ENCODE measurements around the gene ETS1. TPM values are rescaled to one million over a fixed set of nuclear protein-coding genes. Genes with fewer than 3 reads are reported as not detected.

ETS1 gene
- total RNA-seq, 1 experiment from 2014 or later: 29.9 TPM

DNA sequence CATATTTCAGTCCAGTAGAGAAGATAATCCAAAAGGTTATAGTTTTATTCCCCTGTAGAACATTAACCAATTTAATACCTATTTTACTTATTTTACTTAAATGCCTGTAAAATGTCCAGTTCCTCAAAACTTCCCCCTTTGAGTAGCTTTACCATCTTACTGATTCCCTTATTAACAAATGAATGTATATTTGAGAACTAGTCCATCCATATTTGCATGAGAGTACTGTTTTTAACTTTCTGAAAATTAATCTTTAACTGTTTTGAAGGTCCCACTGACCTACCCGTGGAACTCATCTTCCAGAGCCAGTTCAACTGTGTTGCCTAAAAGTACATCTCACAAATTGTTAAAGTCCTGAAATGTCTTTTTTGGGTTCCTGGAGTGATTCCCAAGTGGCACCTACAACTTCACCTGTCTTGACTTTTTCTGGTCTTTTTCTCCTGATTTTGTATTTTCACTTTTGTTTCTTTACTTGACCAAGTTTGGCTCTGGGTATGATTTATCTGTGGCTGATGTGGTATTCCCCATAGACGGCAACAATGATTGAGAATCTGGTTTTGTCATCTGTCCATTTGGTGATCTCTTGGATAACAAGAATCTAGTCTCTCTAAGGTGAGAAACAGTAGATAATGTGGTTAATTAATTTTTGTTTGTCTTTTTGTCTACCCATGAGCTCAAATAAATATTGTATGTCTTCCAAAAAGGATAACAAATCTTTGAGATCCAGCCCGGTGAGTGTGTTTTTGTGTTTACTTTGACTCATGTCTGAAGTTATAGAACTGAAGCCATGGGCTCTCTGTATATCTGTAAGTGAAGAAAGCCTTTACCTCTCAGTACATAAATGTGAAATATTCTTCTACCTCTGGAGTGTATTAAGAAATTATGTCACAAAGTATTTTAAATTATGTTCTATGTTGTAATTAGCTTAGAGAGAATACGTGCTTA is 174.2 kb downstream of the ETS1 start:
- H3K23me2 ChIP-seq (ENCODE audit: insufficient read length, low read depth, low read length, poor library complexity, severe bottlenecking): no peaks in the 10 kb centered on the region

More for the DNA sequence above, 174.2 kb downstream of the ETS1 start:
- H3K27me3 Mint-ChIP-seq (ENCODE audit: low read depth): no peaks in the 10 kb centered on the region
- TF ChIP-seq, protein P1, sequence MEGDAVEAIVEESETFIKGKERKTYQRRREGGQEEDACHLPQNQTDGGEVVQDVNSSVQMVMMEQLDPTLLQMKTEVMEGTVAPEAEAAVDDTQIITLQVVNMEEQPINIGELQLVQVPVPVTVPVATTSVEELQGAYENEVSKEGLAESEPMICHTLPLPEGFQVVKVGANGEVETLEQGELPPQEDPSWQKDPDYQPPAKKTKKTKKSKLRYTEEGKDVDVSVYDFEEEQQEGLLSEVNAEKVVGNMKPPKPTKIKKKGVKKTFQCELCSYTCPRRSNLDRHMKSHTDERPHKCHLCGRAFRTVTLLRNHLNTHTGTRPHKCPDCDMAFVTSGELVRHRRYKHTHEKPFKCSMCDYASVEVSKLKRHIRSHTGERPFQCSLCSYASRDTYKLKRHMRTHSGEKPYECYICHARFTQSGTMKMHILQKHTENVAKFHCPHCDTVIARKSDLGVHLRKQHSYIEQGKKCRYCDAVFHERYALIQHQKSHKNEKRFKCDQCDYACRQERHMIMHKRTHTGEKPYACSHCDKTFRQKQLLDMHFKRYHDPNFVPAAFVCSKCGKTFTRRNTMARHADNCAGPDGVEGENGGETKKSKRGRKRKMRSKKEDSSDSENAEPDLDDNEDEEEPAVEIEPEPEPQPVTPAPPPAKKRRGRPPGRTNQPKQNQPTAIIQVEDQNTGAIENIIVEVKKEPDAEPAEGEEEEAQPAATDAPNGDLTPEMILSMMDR (conservative IDR thresholded peaks at IDR 0.05): no peak
- Histone ChIP-seq H2AK5ac (ENCODE audit: insufficient read length, low read length) (no peak overlapping the region), H3K14ac (ENCODE audit: insufficient read depth, low read length) (no peak overlapping the region), H2BK5ac (ENCODE audit: insufficient read length, low read length) (no peak overlapping the region), H3K9me3 (ENCODE audit: control insufficient read depth, low read depth, low read length) (no peaks in the 10 kb centered on the region), H4K8ac (replicated peaks; ENCODE audit: insufficient read length, low read depth, low read length) (no peak overlapping the region), H3K9ac (ENCODE audit: extremely low read depth, insufficient read length, low read length) (no peak overlapping the region), H2AFZ (ENCODE audit: low read length) (no peak overlapping the region), H2BK12ac (ENCODE audit: insufficient read length, low read depth, low read length) (no peak overlapping the region), H3K27ac (ENCODE audit: insufficient read length, low read depth, low read length) (no peak overlapping the region), H3K4me2 (ENCODE audit: insufficient read depth, insufficient read length, low read length) (no peak overlapping the region), H3K4me1 (ENCODE audit: insufficient read depth, low read length) (no peaks in the 10 kb centered on the region), H3K79me2 (ENCODE audit: insufficient read depth, low read length) (no peaks in the 10 kb centered on the region), H2BK20ac (ENCODE audit: low read depth, low read length, poor library complexity, severe bottlenecking) (no peak overlapping the region), H3K18ac (ENCODE audit: insufficient read length, low read depth, low read length) (no peak overlapping the region), H2BK120ac (ENCODE audit: low read depth, low read length, poor library complexity, severe bottlenecking) (no peak overlapping the region), H4K20me1 (ENCODE audit: control insufficient read depth, insufficient read depth, insufficient read length) (no peaks in the 10 kb centered on the region), H3K27me3 (ENCODE audit: insufficient read depth, low read length) (no peaks in the 10 kb centered on the region), H3T11ph (ENCODE audit: low read length) (no peak overlapping the region), H4K5ac (ENCODE audit: insufficient read length, low read depth, low read length) (no peak overlapping the region), H3K23ac (ENCODE audit: insufficient read length, low read depth, low read length) (no peak overlapping the region), H2BK15ac (ENCODE audit: low read depth, low read length) (no peak overlapping the region), H3K4ac (ENCODE audit: low read depth, low read length) (no peak overlapping the region), H4K91ac (ENCODE audit: insufficient read length, low read depth, low read length) (no peak overlapping the region), H3K56ac (ENCODE audit: insufficient read length, low read depth, low read length) (no peak overlapping the region), H3K79me1 (ENCODE audit: insufficient read depth, low read depth, low read length, poor library complexity, severe bottlenecking) (no peaks in the 10 kb centered on the region)
- no CpG with 5 or more reads among the region's 4 CpGs for WGBS (ENCODE audit: extremely low coverage, insufficient read length, low lambda C conversion rate)
- H3K9me3 Mint-ChIP-seq: no peaks in the 10 kb centered on the region; a peak in 1 of 5 replicates
- no peak for DNase-seq
- no peak overlapping the region for H3K4me3 Mint-ChIP-seq
- H3K36me3 Mint-ChIP-seq (ENCODE audit: insufficient read depth in 1 of 3, low read depth in 3 of 3): no peaks in the 10 kb centered on the region
- no peaks in the 10 kb centered on the region for H3K4me1 Mint-ChIP-seq
- H3K27ac Mint-ChIP-seq: no peak overlapping the region

Data from H9 (cell line).